CD4-positive, alpha-beta T cell treated with Interferon gamma for 1 hour (primary cell): Measurements from ENCODE around the gene AFTPH.

Experiments used
- DNase-seq: peaks from one replicate; pipeline ENCODE4 v3.0.0-alpha.2; 2020

Gene AFTPH

DNA sequence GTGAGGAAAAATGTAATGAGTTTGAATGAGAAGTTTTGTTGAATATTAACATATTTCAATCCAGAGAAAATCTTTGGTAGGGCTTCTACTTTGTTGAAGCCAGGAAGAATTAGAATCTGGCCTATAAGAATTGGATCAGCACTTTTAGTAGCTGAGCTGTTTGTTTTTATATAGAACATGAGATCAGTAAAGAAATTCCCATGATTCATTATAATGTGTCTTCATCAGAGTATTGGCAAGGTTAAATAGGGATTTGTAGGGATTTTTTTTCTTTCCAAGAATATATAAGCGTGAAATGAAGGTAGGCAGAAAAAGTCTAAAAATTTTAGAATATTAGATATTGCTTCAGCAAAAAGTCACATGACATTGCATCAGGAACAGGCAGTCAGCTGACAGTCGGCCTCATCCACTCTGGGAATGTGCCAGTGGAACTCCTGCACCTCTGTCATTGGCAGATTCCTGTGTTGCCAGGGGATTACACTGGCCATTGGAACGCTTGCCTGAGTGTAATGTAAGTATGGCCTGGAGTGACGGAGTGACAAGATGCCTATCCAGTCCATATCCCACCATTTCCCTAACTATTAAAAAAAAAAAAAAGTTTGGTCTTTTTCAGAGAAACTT is 69.0 kb downstream of the AFTPH start:
- DNase-seq = no peak

DNA sequence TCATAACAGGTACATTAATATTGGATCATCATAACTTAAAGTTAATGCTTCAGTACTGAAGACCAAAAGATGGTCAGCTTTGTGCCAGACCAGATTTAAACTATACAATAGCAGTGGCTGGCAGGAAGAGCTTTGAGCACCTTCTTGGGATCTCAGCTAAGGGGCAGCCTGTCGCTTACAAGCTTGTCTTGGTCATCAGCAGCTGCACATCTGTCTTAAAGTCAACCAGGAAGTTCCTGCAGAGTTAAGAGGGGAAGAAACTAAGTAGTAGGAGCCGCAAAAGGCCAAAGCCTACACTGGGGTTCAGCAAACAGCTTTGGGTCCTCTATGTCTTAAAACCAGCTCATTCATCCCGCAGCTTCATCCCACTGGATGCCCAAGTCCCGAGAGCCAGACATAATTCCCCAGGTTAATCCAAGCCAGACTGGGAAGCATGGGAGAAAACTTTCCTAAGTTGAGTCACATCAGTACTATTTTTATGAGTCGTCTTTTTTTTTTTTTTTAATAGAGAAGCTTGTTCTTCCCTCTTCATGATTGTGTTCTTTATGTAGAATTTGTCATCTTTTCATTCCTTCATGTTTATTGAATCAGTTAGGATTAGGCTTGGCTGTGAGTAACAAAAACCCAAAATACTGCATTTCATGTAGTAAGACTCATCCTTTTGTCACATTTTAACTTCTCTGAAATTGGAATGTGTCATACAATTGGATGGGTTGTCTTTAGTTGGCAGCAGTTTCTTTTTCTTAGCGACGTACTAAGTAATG is 70.3 kb downstream of the AFTPH start:
- no peak for DNase-seq

DNA sequence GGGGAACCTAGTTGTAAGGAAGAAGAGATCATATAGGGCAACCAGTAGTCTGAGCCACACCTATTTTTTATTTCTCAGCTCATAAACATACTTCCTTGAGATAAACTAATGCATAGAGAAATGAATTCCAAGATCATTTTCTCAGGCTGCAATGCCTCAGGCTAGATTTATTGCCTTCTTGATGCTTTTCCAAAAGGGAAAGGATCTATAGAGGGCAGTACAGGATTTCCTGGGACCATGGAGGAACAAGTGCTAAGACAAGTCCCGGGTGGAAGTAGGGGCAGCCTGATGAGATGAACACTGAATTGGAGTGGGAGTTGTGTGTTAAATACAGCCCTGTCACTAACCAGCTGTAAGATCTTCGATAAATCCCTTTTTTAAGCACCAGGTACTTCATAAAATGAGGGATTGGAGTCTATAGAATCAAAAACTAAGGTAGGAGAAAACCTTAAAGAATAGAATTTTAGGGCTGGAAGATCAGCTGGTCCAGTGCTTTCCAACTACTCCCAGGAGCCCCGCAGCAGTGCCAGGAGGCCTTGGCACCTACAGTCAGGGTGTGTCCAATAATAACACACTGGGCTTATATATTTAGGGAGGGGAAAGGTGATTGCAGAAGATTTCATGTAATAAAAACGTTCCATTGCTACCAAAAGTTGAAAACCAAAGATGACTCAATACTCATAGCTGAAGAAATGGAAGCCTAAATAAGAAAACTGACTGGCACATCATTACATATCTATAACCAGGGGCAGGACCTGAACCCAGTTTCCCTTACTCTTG is 71.5 kb downstream of the AFTPH start:
- no peak for DNase-seq

DNA sequence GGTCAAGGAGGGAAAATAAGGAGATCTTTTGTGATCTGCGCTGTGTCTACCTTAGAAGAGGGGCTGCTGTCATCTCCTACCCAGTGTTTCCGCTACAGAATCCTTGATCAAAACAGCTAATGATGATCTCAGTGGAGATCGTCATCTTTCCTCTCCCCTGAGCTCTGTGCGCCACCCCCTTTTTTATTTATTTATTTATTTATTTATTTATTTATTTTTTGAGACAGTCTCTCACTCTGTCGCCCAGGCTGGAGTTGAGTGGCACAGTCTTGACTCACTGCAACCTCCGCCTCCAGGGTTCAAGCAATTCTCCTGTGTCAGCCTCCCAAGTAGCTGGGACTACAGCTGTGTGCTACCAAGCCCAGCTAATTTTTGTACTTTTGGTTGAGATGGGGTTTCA is 74.1 kb downstream of the AFTPH start:
- no peak for DNase-seq

DNA sequence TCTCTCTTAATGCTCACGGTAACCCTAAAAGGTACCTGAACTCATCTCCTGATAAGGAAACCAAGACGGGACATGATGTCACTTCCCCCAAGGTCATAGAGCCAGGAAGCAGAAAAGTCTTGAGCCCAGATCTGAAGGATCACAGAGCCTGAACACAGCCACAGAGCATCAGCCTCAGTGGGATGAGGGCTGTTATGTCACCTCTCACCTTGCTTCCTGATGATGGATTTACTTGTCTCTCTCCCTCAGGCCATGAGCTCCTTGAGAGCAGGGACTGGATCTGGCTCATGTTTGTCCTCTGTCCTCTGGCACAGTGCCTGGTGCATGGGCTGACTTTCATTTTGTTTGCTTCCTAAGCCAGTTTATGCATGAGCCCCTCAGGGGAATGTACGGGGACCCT is 75.3 kb downstream of the AFTPH start:
- DNase-seq = no peak

DNA sequence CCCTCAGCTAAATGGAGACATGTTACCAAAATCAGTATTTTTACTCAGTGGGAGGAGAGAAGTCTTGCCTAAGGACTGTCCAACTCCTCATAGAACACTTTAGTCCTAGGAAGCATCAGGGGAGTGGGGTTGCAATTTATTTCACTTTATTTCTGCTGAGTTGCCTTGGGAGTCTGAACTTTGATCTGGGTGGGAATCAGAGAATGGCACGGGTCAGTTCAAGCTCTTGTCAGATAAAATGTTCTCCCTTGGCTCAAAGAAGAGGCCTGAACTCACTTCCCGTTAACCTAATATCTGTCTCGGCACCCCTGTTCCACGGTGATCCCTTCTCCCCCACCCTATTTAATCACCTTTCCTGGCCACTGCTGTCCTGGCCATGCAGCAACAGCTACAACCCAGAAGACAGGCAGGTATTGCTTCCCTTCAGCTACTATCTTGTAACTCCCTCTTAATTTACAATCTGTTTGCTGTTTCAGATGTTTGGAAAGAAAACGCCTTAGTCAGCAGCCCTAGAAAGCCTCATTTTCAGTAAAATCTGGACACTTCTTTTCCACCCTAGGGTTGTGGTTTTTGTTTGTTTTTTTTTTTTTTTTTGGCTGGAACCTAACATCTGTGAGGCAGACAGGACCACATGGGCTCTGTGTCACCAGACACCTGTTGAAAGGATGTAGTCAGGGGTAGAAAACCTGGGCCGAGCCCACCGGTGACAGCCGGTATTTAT is 77.1 kb downstream of the AFTPH start:
- DNase-seq = no peak

DNA sequence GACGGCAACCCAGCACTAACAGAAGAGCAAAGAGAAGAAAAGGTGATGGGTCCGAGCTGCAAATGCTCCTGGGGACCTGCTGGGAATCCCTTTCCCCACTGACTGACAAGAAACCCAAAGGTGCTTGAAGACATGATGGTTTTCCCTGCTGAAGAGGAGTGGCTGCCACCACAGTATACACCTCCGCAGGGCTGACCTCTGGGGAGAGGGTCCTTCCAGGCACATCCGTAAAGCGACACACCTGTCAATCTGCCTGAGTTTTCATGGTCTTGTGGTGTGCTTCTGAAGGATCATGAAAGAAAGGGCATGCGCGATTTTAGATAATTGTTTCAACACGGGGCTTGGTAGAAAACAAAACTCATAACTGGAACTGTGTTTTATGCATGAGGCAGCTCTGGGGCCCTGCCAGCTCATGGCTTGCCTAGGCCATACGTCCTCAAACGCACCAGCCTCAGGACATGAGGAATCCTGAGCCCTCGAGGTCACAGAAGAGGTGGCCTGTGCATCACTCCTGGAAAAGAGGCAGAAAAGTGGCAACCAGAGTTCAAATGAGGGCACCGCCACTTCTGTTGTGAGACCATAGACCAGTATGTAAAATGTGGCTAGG is 77.8 kb downstream of the AFTPH start:
- no peak for DNase-seq

DNA sequence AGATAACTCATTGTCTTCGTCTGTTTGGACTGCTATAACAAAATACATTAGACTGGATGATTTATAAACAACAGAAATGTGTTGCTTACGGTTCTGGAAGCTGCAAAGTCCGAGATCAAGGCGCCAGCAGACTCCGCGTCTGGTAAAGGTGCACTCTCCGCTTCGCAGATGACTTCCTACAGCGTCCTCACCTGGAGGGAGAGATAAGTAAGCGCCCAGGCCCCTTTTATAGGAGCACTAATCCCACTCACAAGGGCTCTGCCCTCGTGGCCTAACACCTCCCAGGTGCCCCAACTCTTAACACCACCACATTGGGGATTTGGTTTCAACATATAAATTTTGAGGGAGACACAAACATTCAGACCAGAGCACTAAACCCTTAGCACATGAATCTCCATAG is 78.3 kb downstream of the AFTPH start:
- no peak for DNase-seq

DNA sequence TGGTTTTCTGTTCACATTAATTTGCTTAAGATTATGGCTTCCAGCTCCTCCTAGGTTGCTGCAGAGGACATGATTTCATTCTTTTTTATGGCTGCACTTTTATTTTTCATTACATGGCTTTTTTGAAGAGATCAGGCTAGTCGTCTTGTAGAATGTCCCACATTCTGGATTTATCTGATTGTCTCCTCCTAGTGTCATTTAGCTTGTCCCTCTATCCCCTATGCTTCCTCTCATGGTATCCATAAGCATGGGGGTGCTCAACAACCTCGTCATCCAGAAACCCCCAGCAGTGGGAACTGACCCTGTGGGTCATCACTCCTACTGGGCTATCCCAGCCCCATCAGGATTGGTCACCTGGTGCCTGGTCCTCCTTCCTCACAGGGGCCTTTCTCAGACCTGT is 80.0 kb downstream of the AFTPH start:
- DNase-seq = no peak

DNA sequence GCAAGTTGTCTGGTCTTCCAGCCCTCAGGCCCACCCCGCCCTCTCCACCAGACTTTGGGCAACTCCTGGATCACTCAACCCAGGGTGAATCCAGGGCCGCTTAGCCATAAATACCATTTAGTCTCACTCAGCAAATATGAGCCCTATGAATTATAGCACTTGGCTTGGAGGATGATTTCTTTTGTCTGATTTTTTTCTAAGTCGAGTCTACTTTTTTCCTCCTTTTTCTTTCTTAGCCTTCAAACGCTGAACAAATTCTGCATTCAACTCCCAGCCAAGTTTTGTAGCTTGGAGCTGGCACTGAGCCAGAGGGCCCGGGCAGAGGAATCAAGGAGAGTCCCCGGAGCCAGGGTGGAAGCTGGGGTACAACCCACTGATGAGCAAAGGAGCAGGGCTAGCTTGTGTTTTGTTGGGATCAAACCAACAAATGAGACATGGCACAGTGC is 80.9 kb downstream of the AFTPH start:
- no peak for DNase-seq

DNA sequence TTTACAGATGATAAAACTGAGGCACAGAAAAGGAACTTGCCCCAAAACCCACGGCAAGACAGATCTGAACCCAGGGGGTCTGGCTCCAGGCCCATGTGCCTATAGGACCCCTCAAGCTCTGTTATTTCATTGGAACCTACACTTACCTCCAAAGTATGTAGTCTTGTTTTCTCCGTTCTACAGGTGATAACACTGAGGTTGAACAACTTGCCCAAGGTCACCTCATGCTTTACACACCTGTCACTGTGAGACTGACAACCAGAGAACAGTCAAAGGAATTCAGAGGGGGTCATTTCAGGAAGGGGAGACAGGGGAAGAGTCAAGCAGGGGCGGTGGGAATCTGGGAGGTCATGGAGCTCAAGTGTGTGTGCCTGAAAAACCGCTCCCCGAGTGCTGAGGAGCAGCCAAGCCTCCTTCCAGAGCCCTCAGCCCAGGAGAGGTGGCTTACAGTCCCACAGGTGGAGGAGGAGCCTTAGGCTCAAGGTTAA is 81.9 kb downstream of the AFTPH start:
- DNase-seq = no peak

DNA sequence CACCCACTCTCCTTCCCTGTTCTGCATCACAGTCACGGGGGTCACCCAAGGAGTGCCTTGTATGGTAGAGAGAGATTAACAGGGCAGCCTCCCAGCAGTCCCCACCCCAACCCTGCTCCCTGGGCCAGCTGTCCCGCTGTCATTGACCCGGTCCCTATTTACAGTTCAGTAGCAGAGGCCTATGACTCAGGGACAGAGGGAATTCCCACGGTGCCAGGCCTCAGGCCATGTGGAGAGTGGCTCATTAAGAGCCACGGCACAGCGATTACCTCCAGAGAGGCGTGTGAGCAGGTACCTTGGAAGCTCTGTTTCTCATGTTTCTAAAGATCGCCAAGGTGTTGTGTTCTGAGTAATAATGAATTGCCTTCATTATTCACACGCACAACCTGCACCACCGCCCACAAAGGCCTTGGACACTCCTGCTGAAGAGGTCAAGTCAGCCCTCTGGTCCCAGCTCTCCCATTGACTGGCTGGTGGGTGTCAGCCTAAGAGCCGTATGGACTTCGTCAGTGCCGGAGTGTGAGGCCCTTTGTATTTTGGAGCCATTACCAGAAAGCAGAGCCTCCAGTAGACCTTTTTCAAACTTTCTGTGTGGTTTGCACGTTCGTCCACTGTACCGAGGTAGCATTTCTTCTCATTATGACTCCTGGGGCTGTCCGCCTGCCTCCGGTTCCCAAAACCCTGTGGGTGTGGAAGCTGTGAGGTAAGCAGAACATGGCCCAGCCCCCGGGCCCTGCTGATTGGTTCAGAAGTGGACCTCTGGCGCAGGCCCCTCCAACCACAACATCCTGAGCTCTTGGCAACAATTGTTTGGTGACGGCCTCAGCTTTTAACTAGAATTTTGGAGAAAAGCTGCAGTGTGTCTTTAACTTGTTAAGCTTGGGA is 82.6 kb downstream of the AFTPH start:
- DNase-seq = peak; percentile 92

DNA sequence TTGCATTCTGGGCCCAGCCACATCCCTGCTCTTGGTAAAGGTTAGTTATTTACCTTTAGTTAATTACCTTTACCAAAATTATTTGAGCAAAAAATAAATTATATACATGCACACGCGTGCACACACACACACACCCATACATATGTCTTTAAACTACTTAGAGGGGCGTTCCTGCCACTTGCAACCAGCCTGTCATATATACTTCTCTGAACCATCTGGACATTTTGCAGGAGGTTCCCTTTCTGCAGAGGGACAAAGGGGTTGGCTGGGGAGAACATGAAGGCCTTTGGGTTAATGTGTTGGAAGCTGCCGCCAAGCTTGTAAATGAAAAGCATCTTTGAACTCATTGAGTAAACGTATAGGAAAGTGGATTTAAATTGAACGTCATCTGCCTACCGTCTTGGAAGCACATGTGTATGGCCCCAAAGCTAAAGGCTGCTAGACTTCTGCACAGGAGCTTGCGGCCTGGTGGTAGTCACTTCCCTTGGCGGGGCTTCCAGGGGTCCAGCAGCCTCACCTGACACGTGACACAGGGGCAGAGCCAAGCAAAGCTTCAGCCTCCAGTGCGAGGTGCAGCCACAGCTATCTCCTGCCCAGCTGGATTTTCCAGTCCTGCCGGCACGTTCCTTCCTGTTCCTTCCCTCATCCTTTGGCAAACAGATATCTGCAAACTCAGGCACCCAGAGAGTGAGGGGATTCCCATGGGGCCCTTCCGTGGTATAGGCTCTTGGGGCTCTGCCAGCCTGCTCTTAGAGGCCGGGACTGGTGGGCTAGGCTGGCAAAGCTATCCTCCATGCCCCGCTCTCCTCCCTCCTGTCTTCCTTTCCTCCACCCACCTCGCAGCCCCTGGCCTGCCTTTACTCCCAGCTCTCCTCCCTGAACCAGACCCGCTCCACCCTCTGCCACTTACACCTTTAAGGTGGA is 83.5 kb downstream of the AFTPH start:
- DNase-seq = no peak

DNA sequence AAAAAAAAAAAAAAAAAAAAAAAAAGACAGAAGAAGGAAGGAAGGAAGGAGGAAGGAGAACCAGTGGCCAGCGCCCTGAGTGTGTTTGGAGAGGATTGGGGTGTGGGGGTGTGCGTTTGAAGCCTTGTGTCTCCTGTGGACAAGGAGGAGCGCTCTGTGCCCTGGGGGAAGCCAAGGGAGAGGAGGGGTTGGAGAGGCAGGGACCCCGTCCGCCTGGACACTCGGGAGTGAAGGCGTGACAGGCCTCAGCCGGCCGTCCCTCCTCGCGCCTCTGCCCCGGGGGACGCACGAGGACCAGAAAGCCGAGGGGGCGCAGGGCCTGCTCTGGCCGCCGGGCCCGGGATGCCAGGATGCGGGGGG is 84.7 kb downstream of the AFTPH start:
- no peak for DNase-seq

DNA sequence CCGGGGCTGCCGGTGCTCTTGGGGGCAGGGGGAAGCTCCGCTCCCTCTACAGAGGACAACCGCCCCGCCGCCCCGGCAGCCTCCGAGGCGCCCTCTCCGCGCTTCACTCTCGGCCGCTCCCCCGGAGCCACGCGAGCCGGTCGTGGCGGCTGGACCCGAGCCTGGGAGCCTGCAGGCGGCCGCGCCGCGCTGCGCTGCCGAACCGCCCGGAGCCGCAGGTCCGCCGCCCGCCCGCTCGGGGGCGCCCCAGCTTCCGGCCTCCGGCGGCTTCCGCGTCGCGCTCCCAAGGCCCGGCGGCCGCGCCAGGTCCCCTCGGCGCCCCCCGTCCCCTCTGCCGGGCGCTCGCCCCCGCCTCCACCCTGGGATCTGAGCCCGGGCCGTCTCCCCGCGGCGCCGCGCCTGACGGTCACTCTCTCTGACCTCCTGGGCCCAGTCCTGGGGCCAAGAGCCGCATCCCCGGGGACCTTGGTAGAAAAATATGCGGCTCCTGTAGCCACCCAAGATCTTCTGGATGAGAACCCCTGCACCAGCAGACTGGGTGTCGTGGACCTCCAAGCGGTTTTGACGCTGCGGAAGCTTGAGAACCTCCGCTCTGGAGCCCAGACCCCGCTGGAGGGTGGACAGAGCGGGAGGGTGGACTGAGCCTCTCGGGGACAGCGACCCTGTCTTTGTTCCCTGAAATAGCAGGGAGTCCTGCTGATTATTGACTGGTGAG is 85.3 kb downstream of the AFTPH start:
- peak; percentile 71 for DNase-seq

DNA sequence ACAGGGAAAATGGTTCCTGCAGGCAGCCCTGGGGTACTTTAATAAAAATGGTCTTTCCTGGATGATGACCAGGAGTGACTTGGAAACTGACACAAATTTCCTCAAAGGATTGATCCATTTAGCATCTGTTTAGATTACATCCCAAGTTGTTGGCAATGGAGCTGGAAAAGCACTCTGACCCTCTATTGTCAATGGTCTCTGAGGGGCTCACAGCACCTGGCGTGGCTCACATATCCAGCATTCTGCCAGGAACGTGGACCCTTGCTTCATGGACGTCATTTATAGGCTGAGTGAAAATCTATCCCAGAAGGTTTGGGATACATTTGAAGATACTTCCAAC is 85.8 kb downstream of the AFTPH start:
- DNase-seq = no peak

DNA sequence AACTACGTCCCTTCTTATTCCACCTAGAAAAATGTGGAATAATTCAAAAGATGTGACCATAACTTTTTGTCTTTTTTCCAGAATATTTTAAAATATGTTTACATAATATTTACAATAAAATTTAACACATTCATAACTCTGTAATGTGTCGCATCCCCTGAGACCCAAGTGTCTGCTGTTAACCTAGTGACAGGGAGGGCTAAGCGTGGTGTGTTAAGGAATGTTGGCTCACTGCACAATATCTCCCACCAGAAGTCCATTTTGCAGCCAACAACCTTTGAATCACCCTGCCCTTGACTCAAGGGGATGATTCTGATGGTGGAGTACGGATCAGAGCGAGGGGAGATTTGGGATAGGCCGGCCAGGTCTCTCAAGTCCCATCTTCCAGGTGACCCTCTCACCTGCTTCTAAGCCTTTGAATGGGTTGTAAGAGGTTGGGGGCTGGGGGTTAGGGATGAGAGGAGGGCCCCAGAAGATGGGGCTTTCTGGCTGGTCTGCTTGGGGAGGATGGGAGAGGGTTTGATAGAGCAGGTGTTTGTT is 86.3 kb downstream of the AFTPH start:
- DNase-seq = no peak

DNA sequence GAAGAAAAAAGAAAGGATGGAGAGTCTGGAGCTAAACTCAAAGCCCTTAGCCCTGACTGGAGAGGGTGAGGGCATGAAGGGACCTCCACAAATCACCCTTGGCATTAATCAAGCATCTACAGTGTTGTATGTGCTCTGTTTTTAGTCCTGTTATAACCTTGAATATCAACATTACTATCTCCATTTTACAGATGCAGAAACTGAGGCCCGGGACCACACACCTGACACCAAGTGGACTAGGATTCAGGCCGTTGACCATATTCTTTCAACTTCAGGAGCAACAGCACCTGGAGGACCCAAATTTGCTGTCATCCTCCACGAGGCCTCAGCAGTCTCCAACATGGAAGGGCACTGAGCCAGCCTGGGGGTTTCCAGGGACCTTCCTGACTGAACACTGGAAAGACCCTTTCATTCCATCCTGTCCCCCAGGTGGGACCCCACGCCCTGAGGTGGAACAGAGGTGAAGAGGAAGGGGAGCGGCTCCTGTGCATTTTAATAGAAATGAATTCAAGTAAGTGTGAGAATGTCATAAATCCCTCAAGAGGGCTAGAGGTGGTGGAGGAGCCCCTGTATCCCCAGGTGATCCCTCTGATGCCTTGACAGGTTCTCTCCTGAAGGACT is 88.6 kb downstream of the AFTPH start:
- DNase-seq = no peak

DNA sequence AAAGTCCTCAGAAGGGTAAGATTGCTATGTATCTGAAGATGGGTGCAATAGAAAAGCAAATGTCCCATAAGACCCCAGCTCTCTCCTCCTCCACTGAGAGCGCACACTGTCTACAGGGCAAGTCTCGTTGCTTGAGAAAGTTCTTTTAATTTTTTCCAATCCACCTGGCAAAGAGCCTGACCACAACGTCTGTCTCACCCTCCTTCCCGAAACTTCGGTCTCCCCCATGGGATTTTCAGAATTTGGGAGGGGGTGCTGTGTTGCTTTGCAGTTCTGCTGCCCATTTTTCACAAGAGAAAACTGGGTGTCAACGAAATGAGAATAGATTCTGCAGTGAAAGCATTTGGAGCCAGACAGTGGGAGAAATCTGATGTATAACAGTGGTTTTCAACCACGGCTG is 89.1 kb downstream of the AFTPH start:
- no peak for DNase-seq
